ENCODE data around the gene SLC10A3. TPM values are rescaled to one million over a fixed set of nuclear protein-coding genes. Genes with fewer than 3 reads are reported as not detected.
"Not testable (repeated sequence)": the region's sequence is repeated elsewhere in the genome, so short reads cannot be mapped to it uniquely, and the experiment has no call there.

Gene SLC10A3
- total RNA-seq, 2 experiments from 2014 or later, result 15.7 to 16.4 TPM

DNA sequence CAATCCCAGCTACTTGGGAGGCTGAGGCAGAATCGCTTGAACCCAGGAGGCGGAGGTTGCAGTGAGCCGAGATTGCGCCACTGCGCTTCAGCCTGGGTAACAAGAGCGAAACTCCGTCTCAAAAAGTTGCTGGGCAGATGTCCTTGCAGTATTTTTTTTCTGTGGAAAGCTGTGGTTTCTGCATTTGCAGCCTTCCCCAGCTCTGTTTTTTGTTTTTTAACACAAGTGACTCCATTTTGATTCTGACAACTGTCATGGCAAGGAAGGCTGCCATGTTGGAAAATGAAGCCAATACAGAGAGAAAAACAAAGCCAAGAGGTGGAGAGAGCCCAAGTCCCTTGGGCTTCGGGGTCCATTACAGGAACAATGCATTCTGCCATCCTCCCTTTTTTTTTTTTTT lies 11.7 kb upstream of the SLC10A3 start:
- ChIA-PET CTCF (interaction anchor here (0.7 kb wide), 1 partner anchor 9 kb away, joined by 3 read pairs; no protein-coding TSS in a partner anchor), POLR2A (interaction anchor here (1.3 kb wide), 1 partner anchor 14 kb away, joined by 3 read pairs; the partner anchor contains the start of gene FAM3A)
- H3K4me3 Mint-ChIP-seq, result no peak overlapping the region
- no peaks in the 10 kb centered on the region for H3K27me3 ChIP-seq (ENCODE audit: control insufficient read depth in 1 of 2, insufficient read depth in 2 of 2, low read length in 2 of 2)
- H3K9me3 ChIP-seq (ENCODE audit: control insufficient read depth in 1 of 2, insufficient read depth in 1 of 2, low read length in 2 of 2), result no peaks in the 10 kb centered on the region
- no peaks in the 10 kb centered on the region for H3K4me1 Mint-ChIP-seq (ENCODE audit: low read depth)
- H3K36me3 Mint-ChIP-seq (ENCODE audit: low read depth), result peaks cover 5% of the 10 kb centered on the region
- no peaks in the 10 kb centered on the region for H3K27me3 Mint-ChIP-seq
- TF ChIP-seq, protein P1, sequence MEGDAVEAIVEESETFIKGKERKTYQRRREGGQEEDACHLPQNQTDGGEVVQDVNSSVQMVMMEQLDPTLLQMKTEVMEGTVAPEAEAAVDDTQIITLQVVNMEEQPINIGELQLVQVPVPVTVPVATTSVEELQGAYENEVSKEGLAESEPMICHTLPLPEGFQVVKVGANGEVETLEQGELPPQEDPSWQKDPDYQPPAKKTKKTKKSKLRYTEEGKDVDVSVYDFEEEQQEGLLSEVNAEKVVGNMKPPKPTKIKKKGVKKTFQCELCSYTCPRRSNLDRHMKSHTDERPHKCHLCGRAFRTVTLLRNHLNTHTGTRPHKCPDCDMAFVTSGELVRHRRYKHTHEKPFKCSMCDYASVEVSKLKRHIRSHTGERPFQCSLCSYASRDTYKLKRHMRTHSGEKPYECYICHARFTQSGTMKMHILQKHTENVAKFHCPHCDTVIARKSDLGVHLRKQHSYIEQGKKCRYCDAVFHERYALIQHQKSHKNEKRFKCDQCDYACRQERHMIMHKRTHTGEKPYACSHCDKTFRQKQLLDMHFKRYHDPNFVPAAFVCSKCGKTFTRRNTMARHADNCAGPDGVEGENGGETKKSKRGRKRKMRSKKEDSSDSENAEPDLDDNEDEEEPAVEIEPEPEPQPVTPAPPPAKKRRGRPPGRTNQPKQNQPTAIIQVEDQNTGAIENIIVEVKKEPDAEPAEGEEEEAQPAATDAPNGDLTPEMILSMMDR (IDR thresholded peaks at IDR 0.05), result no peak
- ATAC-seq (ENCODE audit: poor library complexity) (no peak), DNase-seq (no peak)
- H3K36me3 ChIP-seq (ENCODE audit: insufficient read depth, low read length), result peaks cover 12% of the 10 kb centered on the region
- H3K9me3 Mint-ChIP-seq, result no peaks in the 10 kb centered on the region
- no peaks in the 10 kb centered on the region for H3K4me1 ChIP-seq (ENCODE audit: insufficient read depth, low read length)
- intact Hi-C loops (cut with DNase I, micrococcal nuclease), result no loop called here
- H3K4me3 ChIP-seq (ENCODE audit: low read length), result no peak overlapping the region
- no peak overlapping the region for H3K27ac Mint-ChIP-seq
- no peak overlapping the region for H3K27ac ChIP-seq (ENCODE audit: low read depth in 1 of 2, low read length in 2 of 2)

DNA sequence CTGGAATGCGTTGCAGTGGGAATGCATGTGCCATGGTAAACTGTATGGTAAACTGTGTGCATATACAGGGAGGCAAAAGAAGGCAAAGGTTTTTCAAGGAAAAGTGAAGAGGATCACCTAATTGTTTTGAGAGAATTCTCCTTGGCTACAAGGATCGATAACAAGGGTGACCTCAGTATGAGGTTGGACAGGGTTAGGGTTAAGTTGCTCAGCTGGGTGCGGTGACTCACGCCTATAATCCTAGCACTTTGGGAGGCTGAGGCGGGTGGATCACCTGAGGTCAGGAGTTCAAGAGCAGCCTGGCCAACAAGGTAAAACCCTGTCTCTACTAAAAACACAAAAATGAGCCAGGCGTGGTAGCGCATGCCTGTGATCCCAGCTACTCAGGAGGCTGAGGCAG lies 11.0 kb upstream of the SLC10A3 start:
- DNase-seq; H3K4me3 Mint-ChIP-seq; H3K27ac Mint-ChIP-seq; CTCF ChIA-PET; ATAC-seq (ENCODE audit: poor library complexity); H3K9me3 Mint-ChIP-seq; H3K36me3 ChIP-seq (ENCODE audit: insufficient read depth, low read length); H3K4me1 ChIP-seq (ENCODE audit: insufficient read depth, low read length); intact Hi-C loops (cut with DNase I, micrococcal nuclease); H3K27me3 Mint-ChIP-seq; H3K36me3 Mint-ChIP-seq (ENCODE audit: low read depth); H3K4me1 Mint-ChIP-seq (ENCODE audit: low read depth); H3K27ac ChIP-seq (ENCODE audit: low read depth in 1 of 2, low read length in 2 of 2); H3K27me3 ChIP-seq (ENCODE audit: control insufficient read depth in 1 of 2, insufficient read depth in 2 of 2, low read length in 2 of 2); H3K9me3 ChIP-seq (ENCODE audit: control insufficient read depth in 1 of 2, insufficient read depth in 1 of 2, low read length in 2 of 2); H3K4me3 ChIP-seq (ENCODE audit: low read length): not testable (repeated sequence)
- POLR2A ChIA-PET, result interaction anchor here (1.3 kb wide), 1 partner anchor 15 kb away, joined by 3 read pairs; the partner anchor contains the start of gene FAM3A

DNA sequence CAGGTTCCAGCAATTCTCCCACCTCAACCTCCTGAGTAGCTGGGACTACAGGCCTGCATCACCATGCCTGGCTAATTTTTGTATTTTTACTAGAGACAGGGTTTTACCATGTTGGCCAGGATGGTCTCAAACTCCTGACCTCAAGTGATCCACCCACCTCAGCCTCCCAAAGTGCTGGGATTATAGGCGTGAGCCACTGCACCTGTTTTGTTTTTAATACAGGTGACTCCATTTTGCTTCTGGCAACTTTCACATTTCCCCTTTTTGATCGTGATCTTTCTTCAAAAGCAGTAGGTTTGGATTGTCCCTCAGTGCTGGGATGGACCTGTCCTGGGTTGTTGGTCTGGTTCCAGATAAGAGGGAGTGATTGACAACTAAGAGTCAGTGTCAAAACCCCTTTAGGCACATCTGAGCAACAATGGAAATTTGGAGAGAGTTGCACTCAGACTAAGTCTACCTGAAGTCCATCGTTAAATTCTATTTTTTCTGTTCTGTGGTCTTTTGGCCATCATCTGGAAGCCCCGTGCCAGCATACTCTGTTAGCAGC lies 6.2 kb upstream of the SLC10A3 start:
- H3K36me3 Mint-ChIP-seq (ENCODE audit: low read depth); H3K4me1 Mint-ChIP-seq (ENCODE audit: low read depth); intact Hi-C loops (cut with DNase I, micrococcal nuclease); H3K4me3 Mint-ChIP-seq; H3K27me3 ChIP-seq (ENCODE audit: control insufficient read depth in 1 of 2, insufficient read depth in 2 of 2, low read length in 2 of 2); H3K36me3 ChIP-seq (ENCODE audit: insufficient read depth, low read length); H3K27me3 Mint-ChIP-seq; H3K4me1 ChIP-seq (ENCODE audit: insufficient read depth, low read length); CTCF ChIA-PET; H3K9me3 Mint-ChIP-seq; DNase-seq; H3K27ac Mint-ChIP-seq; H3K27ac ChIP-seq (ENCODE audit: low read depth in 1 of 2, low read length in 2 of 2); H3K4me3 ChIP-seq (ENCODE audit: low read length); H3K9me3 ChIP-seq (ENCODE audit: control insufficient read depth in 1 of 2, insufficient read depth in 1 of 2, low read length in 2 of 2); ATAC-seq (ENCODE audit: poor library complexity): not testable (repeated sequence)
- POLR2A ChIA-PET, result interaction anchor here (0.6 kb wide), 1 partner anchor 30 kb away, joined by 4 read pairs; no protein-coding TSS in a partner anchor

DNA sequence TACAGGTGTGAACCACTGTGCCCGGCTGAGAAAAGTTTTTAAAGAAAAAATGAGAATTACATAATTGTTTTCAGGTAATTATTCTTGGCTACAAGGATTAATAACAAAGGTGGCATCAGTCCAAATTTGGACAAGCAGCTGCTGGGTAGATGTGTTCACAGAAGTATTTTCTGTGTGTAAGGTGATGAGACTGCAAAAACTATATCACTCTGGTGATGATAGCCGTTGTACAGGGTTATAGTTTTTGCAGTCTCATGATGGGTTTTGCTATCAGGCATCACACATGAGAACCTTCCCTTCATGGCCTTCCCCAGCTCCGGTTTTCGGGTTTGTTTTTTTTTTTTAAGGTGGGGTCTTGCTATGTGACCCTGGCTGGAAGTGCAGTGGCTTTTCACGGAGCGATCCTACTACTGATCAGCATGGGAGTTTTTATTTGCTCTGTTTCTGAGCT lies 5.1 kb upstream of the SLC10A3 start:
- Mint-ChIP-seq H3K27me3 (no peaks in the 10 kb centered on the region), H3K9me3 (no peaks in the 10 kb centered on the region), H3K4me3 (no peak overlapping the region), H3K4me1 (ENCODE audit: low read depth) (peaks cover 4% of the 10 kb centered on the region), H3K27ac (no peak overlapping the region), H3K36me3 (ENCODE audit: low read depth) (peaks cover 6% of the 10 kb centered on the region)
- ATAC-seq (ENCODE audit: poor library complexity) (no peak), DNase-seq (no peak)
- H3K4me3 ChIP-seq (ENCODE audit: low read length), result no peak overlapping the region
- no peaks in the 10 kb centered on the region for H3K36me3 ChIP-seq (ENCODE audit: insufficient read depth, low read length)
- ChIA-PET POLR2A (no interaction called here), CTCF (no interaction called here)
- intact Hi-C loops (cut with DNase I, micrococcal nuclease), result no loop called here
- H3K27me3 ChIP-seq (ENCODE audit: control insufficient read depth in 1 of 2, insufficient read depth in 2 of 2, low read length in 2 of 2), result no peaks in the 10 kb centered on the region
- TF ChIP-seq, protein P1 (IDR thresholded peaks at IDR 0.05), result no peak
- peaks cover 7% of the 10 kb centered on the region for H3K4me1 ChIP-seq (ENCODE audit: insufficient read depth, low read length)
- H3K27ac ChIP-seq (ENCODE audit: low read depth in 1 of 2, low read length in 2 of 2), result no peak overlapping the region
- H3K9me3 ChIP-seq (ENCODE audit: control insufficient read depth in 1 of 2, insufficient read depth in 1 of 2, low read length in 2 of 2), result no peaks in the 10 kb centered on the region
